SKM-1 treated with dmso at 0.1 percent for 144 hours (cell line): ENCODE measurements around the gene RIBC1.
"Not testable (repeated sequence)": the region's sequence is repeated elsewhere in the genome, so short reads cannot be mapped to it uniquely, and the experiment has no call there.

Experiments used
- DNase-seq: peaks from one replicate; lab custom pipeline; 2025; ENCODE audit not compliant: unreplicated experiment; lab: John Stamatoyannopoulos, UW

The RIBC1 gene

GRCh38 chrX:53435997-53436396, 13.3 kb downstream of the RIBC1 start:
- DNase-seq: peak; percentile 50

- no peak for DNase-seq
Measured at GRCh38 chrX:53437206-53437605, 14.5 kb downstream of the RIBC1 start.

- DNase-seq: no peak
Measured at GRCh38 chrX:53438174-53438831, 15.6 kb downstream of the RIBC1 start.

- DNase-seq: no peak
Measured at GRCh38 chrX:53438832-53439230, 16.2 kb downstream of the RIBC1 start.

GRCh38 chrX:53440101-53440500, 17.4 kb downstream of the RIBC1 start:
- DNase-seq: no peak

- DNase-seq: peak; percentile 45
Measured at GRCh38 chrX:53440621-53441517, 18.2 kb downstream of the RIBC1 start.

GRCh38 chrX:53441531-53442321, 19.1 kb downstream of the RIBC1 start:
- peak; percentile 73 for DNase-seq

- DNase-seq: peak; percentile 52
Measured at GRCh38 chrX:53442322-53442631, 19.6 kb downstream of the RIBC1 start.

GRCh38 chrX:53445977-53446376, 23.3 kb downstream of the RIBC1 start:
- peak; percentile 9 for DNase-seq

GRCh38 chrX:53447441-53447840, 24.8 kb downstream of the RIBC1 start:
- DNase-seq: no peak

GRCh38 chrX:53449632-53450031, 27.0 kb downstream of the RIBC1 start:
- no peak for DNase-seq

- no peak for DNase-seq
Measured at GRCh38 chrX:53452812-53453211, 30.1 kb downstream of the RIBC1 start.

GRCh38 chrX:53456254-53456653, 33.6 kb downstream of the RIBC1 start:
- peak; percentile 25 for DNase-seq

GRCh38 chrX:53458082-53458481, 35.4 kb downstream of the RIBC1 start:
- no peak for DNase-seq

GRCh38 chrX:53468659-53469058, 46.0 kb downstream of the RIBC1 start:
- not testable (repeated sequence) for DNase-seq

GRCh38 chrX:53471346-53471745, 48.7 kb downstream of the RIBC1 start:
- DNase-seq: no peak

- peak; percentile 89 for DNase-seq
Measured at GRCh38 chrX:53474707-53475106, 52.0 kb downstream of the RIBC1 start.

GRCh38 chrX:53476371-53476770, 53.7 kb downstream of the RIBC1 start:
- no peak for DNase-seq

GRCh38 chrX:53479301-53479700, 56.6 kb downstream of the RIBC1 start:
- DNase-seq: no peak
